ENCODE measurements around the gene PITPNC1. TPM values are rescaled to one million over a fixed set of nuclear protein-coding genes. Genes with fewer than 3 reads are reported as not detected.

The PITPNC1 gene
- polyA plus RNA-seq, 1 donor from 2014 or later = 18.8 TPM

DNA sequence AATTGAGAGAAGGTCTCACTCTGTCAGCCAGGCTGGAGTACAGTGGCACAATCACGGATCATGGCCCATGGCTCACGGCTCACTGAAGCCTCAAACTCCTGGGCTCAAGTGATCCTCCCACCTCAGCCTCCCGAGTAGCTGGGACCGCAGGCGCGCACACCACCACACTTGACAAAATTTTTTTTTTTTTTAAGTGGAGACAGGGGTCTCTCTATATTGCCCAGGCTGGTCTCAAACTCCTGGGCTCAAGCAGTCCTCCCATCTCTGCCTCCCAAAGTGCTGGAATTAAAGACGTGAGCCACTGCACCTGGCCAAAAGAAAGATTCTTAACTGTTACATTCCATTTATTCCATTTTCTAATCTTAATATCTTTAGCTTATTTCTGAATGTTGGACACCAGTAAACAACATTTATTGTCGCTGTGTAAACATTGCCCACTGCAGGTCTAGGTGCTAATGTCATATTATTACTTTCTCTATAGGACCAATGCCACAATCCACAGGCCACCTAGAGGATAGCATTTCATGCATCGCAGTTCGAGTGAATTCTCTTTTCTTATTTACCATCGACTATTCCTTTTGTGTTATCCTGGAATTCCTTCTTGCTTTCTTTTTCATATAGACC lies 123.7 kb downstream of the PITPNC1 start:
- no peaks in the 10 kb centered on the region for H3K36me3 ChIP-seq (ENCODE audit: insufficient read depth, low read length)
- no peaks in the 10 kb centered on the region for H3K9me3 ChIP-seq (ENCODE audit: low read length)
- no peak overlapping the region for H3K4me3 ChIP-seq (ENCODE audit: low read length)
- H3K9ac ChIP-seq (ENCODE audit: low read length) = no peak overlapping the region
- no peaks in the 10 kb centered on the region for H3F3A ChIP-seq (ENCODE audit: insufficient read depth, low read length, poor library complexity, severe bottlenecking)
- no peaks in the 10 kb centered on the region for H3K79me2 ChIP-seq (replicated peaks; ENCODE audit: insufficient read depth, low read length)
- H3K27me3 ChIP-seq (ENCODE audit: insufficient read depth, low read depth, low read length) = no peaks in the 10 kb centered on the region
- H3K9me2 ChIP-seq (ENCODE audit: insufficient read depth, low read length) = no peaks in the 10 kb centered on the region
- no peak overlapping the region for H2AFZ ChIP-seq (ENCODE audit: low read depth, low read length)
- H3K27ac ChIP-seq (ENCODE audit: low read length) = no peak overlapping the region
- no peak for TF ChIP-seq EZH2 (IDR thresholded peaks at IDR 0.05; ENCODE audit: borderline replicate concordance, insufficient read depth, low read length, poor library complexity, severe bottlenecking)
- no peak for TF ChIP-seq POLR2AphosphoS5 (IDR thresholded peaks at IDR 0.05)
- TF ChIP-seq MXI1 (conservative IDR thresholded peaks at IDR 0.05; ENCODE audit: poor library complexity, severe bottlenecking) = no peak
- TF ChIP-seq TAF1 (IDR thresholded peaks at IDR 0.05; ENCODE audit: low read depth) = no peak
- TF ChIP-seq, protein P1, sequence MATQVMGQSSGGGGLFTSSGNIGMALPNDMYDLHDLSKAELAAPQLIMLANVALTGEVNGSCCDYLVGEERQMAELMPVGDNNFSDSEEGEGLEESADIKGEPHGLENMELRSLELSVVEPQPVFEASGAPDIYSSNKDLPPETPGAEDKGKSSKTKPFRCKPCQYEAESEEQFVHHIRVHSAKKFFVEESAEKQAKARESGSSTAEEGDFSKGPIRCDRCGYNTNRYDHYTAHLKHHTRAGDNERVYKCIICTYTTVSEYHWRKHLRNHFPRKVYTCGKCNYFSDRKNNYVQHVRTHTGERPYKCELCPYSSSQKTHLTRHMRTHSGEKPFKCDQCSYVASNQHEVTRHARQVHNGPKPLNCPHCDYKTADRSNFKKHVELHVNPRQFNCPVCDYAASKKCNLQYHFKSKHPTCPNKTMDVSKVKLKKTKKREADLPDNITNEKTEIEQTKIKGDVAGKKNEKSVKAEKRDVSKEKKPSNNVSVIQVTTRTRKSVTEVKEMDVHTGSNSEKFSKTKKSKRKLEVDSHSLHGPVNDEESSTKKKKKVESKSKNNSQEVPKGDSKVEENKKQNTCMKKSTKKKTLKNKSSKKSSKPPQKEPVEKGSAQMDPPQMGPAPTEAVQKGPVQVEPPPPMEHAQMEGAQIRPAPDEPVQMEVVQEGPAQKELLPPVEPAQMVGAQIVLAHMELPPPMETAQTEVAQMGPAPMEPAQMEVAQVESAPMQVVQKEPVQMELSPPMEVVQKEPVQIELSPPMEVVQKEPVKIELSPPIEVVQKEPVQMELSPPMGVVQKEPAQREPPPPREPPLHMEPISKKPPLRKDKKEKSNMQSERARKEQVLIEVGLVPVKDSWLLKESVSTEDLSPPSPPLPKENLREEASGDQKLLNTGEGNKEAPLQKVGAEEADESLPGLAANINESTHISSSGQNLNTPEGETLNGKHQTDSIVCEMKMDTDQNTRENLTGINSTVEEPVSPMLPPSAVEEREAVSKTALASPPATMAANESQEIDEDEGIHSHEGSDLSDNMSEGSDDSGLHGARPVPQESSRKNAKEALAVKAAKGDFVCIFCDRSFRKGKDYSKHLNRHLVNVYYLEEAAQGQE (IDR thresholded peaks at IDR 0.05; ENCODE audit: borderline replicate concordance) = no peak
- TF ChIP-seq SMC3 (conservative IDR thresholded peaks at IDR 0.05; ENCODE audit: poor library complexity) = no peak
- no peak for TF ChIP-seq EP300 (conservative IDR thresholded peaks at IDR 0.05; ENCODE audit: poor library complexity, severe bottlenecking)
- TF ChIP-seq RAD21 (conservative IDR thresholded peaks at IDR 0.05) = no peak
- no peak overlapping the region for H3K4me2 ChIP-seq (ENCODE audit: low read length)
- H4K20me1 ChIP-seq (ENCODE audit: insufficient read depth) = no peaks in the 10 kb centered on the region

DNA sequence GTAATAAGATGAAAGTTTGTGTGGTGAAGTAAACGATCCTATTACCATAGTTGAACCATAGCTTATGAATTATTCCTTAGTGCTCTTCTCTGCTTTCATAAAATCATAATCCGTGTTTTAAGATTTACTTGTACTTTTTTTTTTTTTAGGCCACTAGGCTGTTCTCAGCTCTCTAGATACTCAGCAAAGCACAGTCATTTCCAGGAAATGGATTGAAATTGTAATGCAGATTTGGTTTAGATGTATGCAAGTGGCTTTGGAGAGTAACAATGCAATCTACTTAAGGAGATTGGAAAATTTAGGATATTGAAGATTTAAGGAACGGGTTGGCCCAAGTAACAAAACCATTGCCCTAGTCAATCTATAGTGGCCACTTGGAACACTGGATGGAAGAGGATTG lies 125.1 kb downstream of the PITPNC1 start:
- H3K4me2 ChIP-seq (ENCODE audit: low read length) = no peak overlapping the region
- H3K9ac ChIP-seq (ENCODE audit: low read length) = no peak overlapping the region
- H3F3A ChIP-seq (ENCODE audit: insufficient read depth, low read length, poor library complexity, severe bottlenecking) = no peaks in the 10 kb centered on the region
- H3K79me2 ChIP-seq (replicated peaks; ENCODE audit: insufficient read depth, low read length) = no peaks in the 10 kb centered on the region
- H3K9me2 ChIP-seq (ENCODE audit: insufficient read depth, low read length) = no peaks in the 10 kb centered on the region
- no peak overlapping the region for H3K4me3 ChIP-seq (ENCODE audit: low read length)
- no peaks in the 10 kb centered on the region for H3K27me3 ChIP-seq (ENCODE audit: insufficient read depth, low read depth, low read length)
- H3K36me3 ChIP-seq (ENCODE audit: insufficient read depth, low read length) = no peaks in the 10 kb centered on the region
- H3K27ac ChIP-seq (ENCODE audit: low read length) = no peak overlapping the region
- no peaks in the 10 kb centered on the region for H3K9me3 ChIP-seq (ENCODE audit: low read length)
- no peaks in the 10 kb centered on the region for H4K20me1 ChIP-seq (ENCODE audit: insufficient read depth)
- H2AFZ ChIP-seq (ENCODE audit: low read depth, low read length) = no peak overlapping the region
- TF ChIP-seq CTCF (IDR thresholded peaks at IDR 0.05; ENCODE audit: poor library complexity, severe bottlenecking) (no peak), RAD21 (conservative IDR thresholded peaks at IDR 0.05) (no peak), SMC3 (conservative IDR thresholded peaks at IDR 0.05; ENCODE audit: poor library complexity) (no peak), MXI1 (conservative IDR thresholded peaks at IDR 0.05; ENCODE audit: poor library complexity, severe bottlenecking) (no peak), POLR2AphosphoS5 (IDR thresholded peaks at IDR 0.05) (no peak), EP300 (conservative IDR thresholded peaks at IDR 0.05; ENCODE audit: poor library complexity, severe bottlenecking) (no peak), TAF1 (IDR thresholded peaks at IDR 0.05; ENCODE audit: low read depth) (no peak), EZH2 (IDR thresholded peaks at IDR 0.05; ENCODE audit: borderline replicate concordance, insufficient read depth, low read length, poor library complexity, severe bottlenecking) (no peak)
- TF ChIP-seq, protein P1 (IDR thresholded peaks at IDR 0.05; ENCODE audit: borderline replicate concordance) = no peak

Measured in neural cell (in vitro differentiated cells).